A549 (cell line): ENCODE measurements around the gene CXCR3.

ENCODE experiments used
- HOXB13 ChIP-seq: fragments of 250-450 bp; sonication (Bioruptor Pico); IDR thresholded peaks from 2 replicates; pipeline ENCODE4 v1.5.0; 2020; ENCODE audit warnings: low read depth, mild to moderate bottlenecking, moderate library complexity
- POLR2A ChIP-seq: IDR thresholded peaks from 2 replicates; pipeline ENCODE4 v1.6.1; 2012; ENCODE audit warnings: mild to moderate bottlenecking, low read length
- POLR2AphosphoS2 ChIP-seq: conservative IDR thresholded peaks from 2 replicates; pipeline ENCODE4 v1.6.1; 2012; ENCODE audit warnings: low read length, improper control_type of control experiment, inconsistent platforms
- SREBF2 ChIP-seq: fragments of 450-650 bp; IDR thresholded peaks from 2 replicates; pipeline ENCODE4 v1.6.1; 2014; ENCODE audit warnings: mild to moderate bottlenecking, moderate library complexity
- TF ChIP-seq, protein P1 (sequence below): fragments of >200 bp; sonication (Bioruptor Twin); formaldehyde crosslinking; IDR thresholded peaks from 3 replicates; pipeline ENCODE4 v1.5.1; 2016
- TF ChIP-seq, protein P2 (sequence below): fragments of 200-600 bp; sonication (generic); IDR thresholded peaks from 2 replicates; pipeline ENCODE4 v1.6.1; 2016; ENCODE audit warnings: antibody characterized with exemption, mild to moderate bottlenecking, moderate library complexity

DNA sequence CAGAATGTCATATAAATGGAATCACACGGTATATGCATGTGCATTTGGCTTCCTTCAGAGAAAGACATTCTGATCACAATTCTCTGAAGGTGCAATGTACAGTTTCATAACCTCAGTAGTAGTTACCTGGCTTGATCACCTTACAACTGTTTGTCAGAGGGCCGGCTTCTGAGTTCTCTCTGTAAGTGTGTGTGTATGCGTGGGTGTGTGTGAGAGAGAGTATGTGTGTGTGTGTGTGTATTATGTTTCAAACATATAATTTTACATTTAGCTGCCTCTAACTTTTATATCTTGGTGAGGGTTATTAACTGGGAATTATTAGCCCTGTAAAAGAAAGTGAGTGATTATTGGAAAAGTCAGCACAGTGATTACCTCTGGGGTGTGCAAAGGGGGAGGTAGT lies 41.0 kb upstream of the CXCR3 start:
- TF ChIP-seq HOXB13 (CRISPR knock-in tag) (no peak), POLR2A (no peak), SREBF2 (no peak), POLR2AphosphoS2 (no peak)
- TF ChIP-seq, protein P1, sequence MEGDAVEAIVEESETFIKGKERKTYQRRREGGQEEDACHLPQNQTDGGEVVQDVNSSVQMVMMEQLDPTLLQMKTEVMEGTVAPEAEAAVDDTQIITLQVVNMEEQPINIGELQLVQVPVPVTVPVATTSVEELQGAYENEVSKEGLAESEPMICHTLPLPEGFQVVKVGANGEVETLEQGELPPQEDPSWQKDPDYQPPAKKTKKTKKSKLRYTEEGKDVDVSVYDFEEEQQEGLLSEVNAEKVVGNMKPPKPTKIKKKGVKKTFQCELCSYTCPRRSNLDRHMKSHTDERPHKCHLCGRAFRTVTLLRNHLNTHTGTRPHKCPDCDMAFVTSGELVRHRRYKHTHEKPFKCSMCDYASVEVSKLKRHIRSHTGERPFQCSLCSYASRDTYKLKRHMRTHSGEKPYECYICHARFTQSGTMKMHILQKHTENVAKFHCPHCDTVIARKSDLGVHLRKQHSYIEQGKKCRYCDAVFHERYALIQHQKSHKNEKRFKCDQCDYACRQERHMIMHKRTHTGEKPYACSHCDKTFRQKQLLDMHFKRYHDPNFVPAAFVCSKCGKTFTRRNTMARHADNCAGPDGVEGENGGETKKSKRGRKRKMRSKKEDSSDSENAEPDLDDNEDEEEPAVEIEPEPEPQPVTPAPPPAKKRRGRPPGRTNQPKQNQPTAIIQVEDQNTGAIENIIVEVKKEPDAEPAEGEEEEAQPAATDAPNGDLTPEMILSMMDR: no peak
- TF ChIP-seq, protein P2, sequence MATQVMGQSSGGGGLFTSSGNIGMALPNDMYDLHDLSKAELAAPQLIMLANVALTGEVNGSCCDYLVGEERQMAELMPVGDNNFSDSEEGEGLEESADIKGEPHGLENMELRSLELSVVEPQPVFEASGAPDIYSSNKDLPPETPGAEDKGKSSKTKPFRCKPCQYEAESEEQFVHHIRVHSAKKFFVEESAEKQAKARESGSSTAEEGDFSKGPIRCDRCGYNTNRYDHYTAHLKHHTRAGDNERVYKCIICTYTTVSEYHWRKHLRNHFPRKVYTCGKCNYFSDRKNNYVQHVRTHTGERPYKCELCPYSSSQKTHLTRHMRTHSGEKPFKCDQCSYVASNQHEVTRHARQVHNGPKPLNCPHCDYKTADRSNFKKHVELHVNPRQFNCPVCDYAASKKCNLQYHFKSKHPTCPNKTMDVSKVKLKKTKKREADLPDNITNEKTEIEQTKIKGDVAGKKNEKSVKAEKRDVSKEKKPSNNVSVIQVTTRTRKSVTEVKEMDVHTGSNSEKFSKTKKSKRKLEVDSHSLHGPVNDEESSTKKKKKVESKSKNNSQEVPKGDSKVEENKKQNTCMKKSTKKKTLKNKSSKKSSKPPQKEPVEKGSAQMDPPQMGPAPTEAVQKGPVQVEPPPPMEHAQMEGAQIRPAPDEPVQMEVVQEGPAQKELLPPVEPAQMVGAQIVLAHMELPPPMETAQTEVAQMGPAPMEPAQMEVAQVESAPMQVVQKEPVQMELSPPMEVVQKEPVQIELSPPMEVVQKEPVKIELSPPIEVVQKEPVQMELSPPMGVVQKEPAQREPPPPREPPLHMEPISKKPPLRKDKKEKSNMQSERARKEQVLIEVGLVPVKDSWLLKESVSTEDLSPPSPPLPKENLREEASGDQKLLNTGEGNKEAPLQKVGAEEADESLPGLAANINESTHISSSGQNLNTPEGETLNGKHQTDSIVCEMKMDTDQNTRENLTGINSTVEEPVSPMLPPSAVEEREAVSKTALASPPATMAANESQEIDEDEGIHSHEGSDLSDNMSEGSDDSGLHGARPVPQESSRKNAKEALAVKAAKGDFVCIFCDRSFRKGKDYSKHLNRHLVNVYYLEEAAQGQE: no peak
